IMR-90 (cell line): ENCODE data around the gene USH2A. TPM values are rescaled to one million over a fixed set of nuclear protein-coding genes. Genes with fewer than 3 reads are reported as not detected.

Source experiments
- ATAC-seq: fragments of 200-7000 bp; cut with Tn5 transposase; 2 replicates; pipeline ENCODE4 v1.9.1; 2020; ENCODE audit warnings: low read depth, mild to moderate bottlenecking, moderate library complexity
- BruUV-seq: library from RNA; stranded (reverse); fragments of 400-500 nt; replicated peaks from 2 replicates; lab custom pipeline; 2021; lab: Mats Ljungman, UMichigan
- CTCF ChIA-PET: fragments of 300-600 bp; formaldehyde crosslinking; extraction: SDS; loops from one replicate; lab custom pipeline; 2021; ENCODE audit warnings: antibody characterized with exemption; lab: Yijun Ruan, JAX
- POLR2A ChIA-PET: fragments of 300-600 bp; sonication (Branson Sonifier 250); formaldehyde crosslinking; loops from one replicate; lab custom pipeline; 2022; ENCODE audit warnings: antibody characterized with exemption; ENCODE audit not compliant: unreplicated experiment; lab: Charles Lee
- DNase-seq: peaks from one replicate; pipeline ENCODE4 v3.0.0; 2013
- H2AFZ ChIP-seq: replicated peaks from 2 replicates; pipeline ENCODE3; 2013; ENCODE audit warnings: low read length, mild to moderate bottlenecking; ENCODE audit not compliant: poor library complexity
- H2AK5ac ChIP-seq: 2 replicates; pipeline ENCODE4 v1.6.1; 2013; ENCODE audit warnings: low read depth, low read length, inconsistent platforms
- H2AK9ac ChIP-seq: replicated peaks from 2 replicates; pipeline ENCODE3; 2013; ENCODE audit warnings: mild to moderate bottlenecking, low read depth, low read length, moderate library complexity; ENCODE audit not compliant: poor library complexity
- H2BK120ac ChIP-seq: 2 replicates; pipeline ENCODE4 v1.6.1; 2013; ENCODE audit warnings: low read depth, low read length, inconsistent platforms
- H2BK15ac ChIP-seq: 3 replicates; pipeline ENCODE4 v1.6.1; 2013; ENCODE audit warnings: low read depth, low read length, inconsistent platforms
- H2BK20ac ChIP-seq: 2 replicates; pipeline ENCODE4 v1.6.1; 2013; ENCODE audit warnings: low read depth, mild to moderate bottlenecking, inconsistent platforms, low read length, moderate library complexity
- H2BK5ac ChIP-seq: 2 replicates; pipeline ENCODE4 v1.6.1; 2013; ENCODE audit warnings: mild to moderate bottlenecking, low read depth, low read length, inconsistent platforms; ENCODE audit not compliant: poor library complexity, severe bottlenecking
- H3K14ac ChIP-seq: replicated peaks from 2 replicates; pipeline ENCODE4 v1.6.1; 2013; ENCODE audit warnings: low read depth, low read length, inconsistent platforms
- H3K18ac ChIP-seq: 2 replicates; pipeline ENCODE4 v1.6.1; 2013; ENCODE audit warnings: low read depth, low read length, control low read depth
- H3K23ac ChIP-seq: 2 replicates; pipeline ENCODE4 v1.6.1; 2013; ENCODE audit warnings: low read depth, low read length, inconsistent platforms
- H3K27ac ChIP-seq: 2 replicates; pipeline ENCODE4 v1.5.1; 2013; ENCODE audit warnings: mild to moderate bottlenecking, control low read depth, low read length; ENCODE audit not compliant: insufficient read depth
- H3K27me3 ChIP-seq: 2 replicates; pipeline ENCODE4 v1.6.1; 2013; ENCODE audit warnings: low read length; ENCODE audit not compliant: control insufficient read depth, insufficient read depth
- H3K36me3 ChIP-seq: 2 replicates; pipeline ENCODE4 v1.6.1; 2013; ENCODE audit warnings: low read length, mixed read lengths; ENCODE audit not compliant: control insufficient read depth, insufficient read depth
- H3K4ac ChIP-seq: 2 replicates; pipeline ENCODE4 v1.6.1; 2013; ENCODE audit warnings: low read depth, low read length, inconsistent platforms
- H3K4me1 ChIP-seq: 2 replicates; pipeline ENCODE4 v1.6.1; 2013; ENCODE audit warnings: low read length, mixed read lengths; ENCODE audit not compliant: control insufficient read depth, insufficient read depth
- H3K4me2 ChIP-seq: 2 replicates; pipeline ENCODE4 v1.6.1; 2013; ENCODE audit warnings: low read depth, mild to moderate bottlenecking, control low read depth, low read length, moderate library complexity
- H3K4me3 ChIP-seq: 2 replicates; pipeline ENCODE4 v1.5.1; 2013; ENCODE audit warnings: low read depth, mild to moderate bottlenecking, control low read depth, low read length, moderate library complexity; ENCODE audit not compliant: insufficient read depth
- H3K56ac ChIP-seq: 2 replicates; pipeline ENCODE4 v1.6.1; 2013; ENCODE audit warnings: low read length, inconsistent platforms; ENCODE audit not compliant: insufficient read depth; ENCODE audit errors: extremely low read depth
- H3K79me1 ChIP-seq, 2 experiments: 2 replicates each; pipeline ENCODE4 v1.6.1; 2013; ENCODE audit warnings: low read length in 2 of 2, inconsistent platforms in 1 of 2, low read depth in 1 of 2
- H3K9ac ChIP-seq: 2 replicates; pipeline ENCODE4 v1.6.1; 2013; ENCODE audit warnings: low read depth, low read length, control low read depth
- H3K9me1 ChIP-seq: 2 replicates; pipeline ENCODE4 v1.6.1; 2013; ENCODE audit warnings: low read length, inconsistent platforms; ENCODE audit not compliant: insufficient read depth
- H3K9me3 ChIP-seq: 2 replicates; pipeline ENCODE4 v1.6.1; 2013; ENCODE audit warnings: low read length; ENCODE audit not compliant: control insufficient read depth, insufficient read depth
- H4K20me1 ChIP-seq: 2 replicates; pipeline ENCODE4 v1.6.1; 2013; ENCODE audit warnings: low read length, inconsistent platforms; ENCODE audit not compliant: insufficient read depth
- H4K5ac ChIP-seq: 2 replicates; pipeline ENCODE4 v1.6.1; 2013; ENCODE audit warnings: mild to moderate bottlenecking, low read depth, low read length, control low read depth
- H4K8ac ChIP-seq, 2 experiments: 2 replicates each; pipeline ENCODE4 v1.6.1; 2013; ENCODE audit warnings: low read depth in 2 of 2, low read length in 2 of 2, control low read depth in 1 of 2, inconsistent platforms in 1 of 2
- H4K91ac ChIP-seq: 2 replicates; pipeline ENCODE4 v1.6.1; 2013; ENCODE audit warnings: low read depth, low read length, inconsistent platforms; ENCODE audit not compliant: insufficient read depth
- BHLHE40 ChIP-seq: fragments of 150-350 bp; IDR thresholded peaks from 2 replicates; pipeline ENCODE4 v1.6.1; 2016; ENCODE audit warnings: mild to moderate bottlenecking, low read depth, low read length
- CEBPB ChIP-seq: IDR thresholded peaks from 2 replicates; pipeline ENCODE4 v1.6.1; 2012; ENCODE audit warnings: low read depth, low read length, improper control_type of control experiment
- CHD1 ChIP-seq: IDR thresholded peaks from 2 replicates; pipeline ENCODE4 v1.6.1; 2012; ENCODE audit warnings: low read depth, low read length, improper control_type of control experiment
- FOS ChIP-seq: fragments of 150-350 bp; IDR thresholded peaks from 2 replicates; pipeline ENCODE4 v1.6.1; 2016; ENCODE audit warnings: low read depth, low read length
- MAFK ChIP-seq: IDR thresholded peaks from 2 replicates; pipeline ENCODE4 v1.6.1; 2012; ENCODE audit warnings: low read depth, low read length, improper control_type of control experiment
- MAZ ChIP-seq: IDR thresholded peaks from 2 replicates; pipeline ENCODE4 v1.6.1; 2012; ENCODE audit warnings: low read depth, mild to moderate bottlenecking, low read length, improper control_type of control experiment, moderate library complexity, borderline replicate concordance
- MXI1 ChIP-seq: IDR thresholded peaks from 2 replicates; pipeline ENCODE4 v1.6.1; 2012; ENCODE audit warnings: low read depth, mild to moderate bottlenecking, low read length, moderate library complexity, borderline replicate concordance
- NFE2L2 ChIP-seq: fragments of 150-350 bp; IDR thresholded peaks from 2 replicates; pipeline ENCODE4 v1.6.1; 2016; ENCODE audit warnings: low read depth, mild to moderate bottlenecking, low read length
- POLR2A ChIP-seq: IDR thresholded peaks from 2 replicates; pipeline ENCODE4 v1.6.1; 2012; ENCODE audit warnings: mild to moderate bottlenecking, low read depth, low read length
- RAD21 ChIP-seq: IDR thresholded peaks from 2 replicates; pipeline ENCODE4 v1.6.1; 2012; ENCODE audit warnings: low read length, improper control_type of control experiment
- RCOR1 ChIP-seq: IDR thresholded peaks from 2 replicates; pipeline ENCODE4 v1.6.1; 2012; ENCODE audit warnings: mild to moderate bottlenecking, low read length, improper control_type of control experiment; ENCODE audit not compliant: insufficient replicate concordance
- RFX5 ChIP-seq: IDR thresholded peaks from 2 replicates; pipeline ENCODE4 v1.8.0; 2012; ENCODE audit warnings: low read depth, mild to moderate bottlenecking, low read length, moderate library complexity
- SMC3 ChIP-seq: fragments of 150-350 bp; IDR thresholded peaks from 2 replicates; pipeline ENCODE4 v1.6.1; 2016; ENCODE audit warnings: low read depth, mild to moderate bottlenecking, antibody characterized with exemption, low read length, moderate library complexity
- dilution Hi-C: fragments of 300-500 bp; cut with HindIII; formaldehyde crosslinking; loops from one replicate; pipeline ENCODE4 v1.14.3; 2018; ENCODE audit warnings: low sequenced_read_pairs; ENCODE audit not compliant: unreplicated experiment
- in situ Hi-C: fragments of 300-500 bp; cut with MboI; formaldehyde crosslinking; loops from 3 replicates; pipeline ENCODE4 v1.14.3; 2019; ENCODE audit warnings: low sequenced_read_pairs, inconsistent platforms, mixed read lengths
- intact Hi-C: fragments of 100-400 bp; cut with micrococcal nuclease; formaldehyde crosslinking; loops from 2 replicates; pipeline ENCODE4 v1.10.0; 2022
- polyA plus RNA-seq, 3 experiments: library from polyadenylated mRNA; depleted of rRNA; stranded (reverse); fragments of >200 nt; gene quantifications; 2 replicates each; pipeline ENCODE4 v1.2.3, GENCODE V29; 2012; ENCODE audit warnings: low replicate concordance in 1 of 3
- total RNA-seq: library from RNA; depleted of rRNA; stranded (reverse); fragments of >200 nt; gene quantifications from 2 replicates; pipeline ENCODE4 v1.2.3, GENCODE V29; 2012
- TF ChIP-seq, protein P1 (sequence below): fragments of 150-350 bp; IDR thresholded peaks from 2 replicates; pipeline ENCODE4 v1.6.1; 2016; ENCODE audit warnings: low read depth, mild to moderate bottlenecking, low read length, moderate library complexity, borderline replicate concordance
- TF ChIP-seq, protein P2 (sequence below): conservative IDR thresholded peaks from 2 replicates; pipeline ENCODE4 v1.5.1; 2012; ENCODE audit warnings: mild to moderate bottlenecking, low read depth, low read length, improper control_type of control experiment
- TF ChIP-seq, protein P3 (sequence below): fragments of 150-350 bp; IDR thresholded peaks from 2 replicates; pipeline ENCODE4 v1.6.1; 2017; ENCODE audit warnings: mild to moderate bottlenecking, antibody characterized with exemption, low read length, low read depth

Gene USH2A
- total and polyA plus RNA-seq, 2 of the 4 experiments (the other 2 are of a cell fraction): under 0.01 to 0.02 TPM

DNA sequence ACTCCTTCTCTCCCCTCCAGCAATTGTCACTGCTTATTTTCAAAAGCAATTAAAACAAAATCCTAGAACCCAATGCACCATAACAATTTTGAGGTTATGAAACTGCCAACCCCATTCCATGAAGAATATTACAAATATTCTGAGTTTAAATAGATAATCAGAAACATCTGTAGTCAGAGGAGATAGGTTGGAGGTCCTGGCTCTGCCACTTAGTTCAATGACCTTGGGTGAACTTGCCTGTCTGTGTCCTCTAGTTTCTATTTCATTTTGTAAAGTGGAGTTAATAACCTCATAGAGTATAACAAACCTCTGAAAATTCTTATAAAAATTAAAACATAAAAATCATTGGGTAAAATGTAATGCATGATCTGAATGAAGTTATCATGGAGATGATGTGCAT lies 691.5 kb downstream of the USH2A start:
- H3K4ac ChIP-seq: no peak overlapping the region
- H4K91ac ChIP-seq: no peak overlapping the region
- peaks cover 6% of the 10 kb centered on the region for H3K9me3 ChIP-seq
- H2BK20ac ChIP-seq: no peak overlapping the region
- no peak overlapping the region for H2BK15ac ChIP-seq
- H3K23ac ChIP-seq: no peak overlapping the region
- H4K20me1 ChIP-seq: no peaks in the 10 kb centered on the region
- H2AK9ac ChIP-seq: no peak overlapping the region
- ATAC-seq (no peak), DNase-seq (no peak)
- H2AFZ ChIP-seq: no peak overlapping the region
- no peak overlapping the region; the same call in 1 of the 2 replicates for H4K5ac ChIP-seq
- H3K9me1 ChIP-seq: no peaks in the 10 kb centered on the region
- H3K14ac ChIP-seq: no peak overlapping the region
- no peak overlapping the region for H3K56ac ChIP-seq
- no peaks in the 10 kb centered on the region for H3K27me3 ChIP-seq
- H3K4me2 ChIP-seq: no peak overlapping the region
- H2BK5ac ChIP-seq: no peak overlapping the region
- H2AK5ac ChIP-seq: no peak overlapping the region
- H3K79me1 ChIP-seq: no peaks in the 10 kb centered on the region
- H4K8ac ChIP-seq: no peak overlapping the region
- POLR2A ChIA-PET: no interaction called here
- intact Hi-C loops (no loop called here), in situ Hi-C loops (no loop called here), dilution Hi-C loops (no loop called here)
- no peak overlapping the region for H2BK120ac ChIP-seq
- no peak overlapping the region for H3K27ac ChIP-seq
- H3K36me3 ChIP-seq: no peaks in the 10 kb centered on the region
- no peaks in the 10 kb centered on the region for H3K4me1 ChIP-seq
- no peak overlapping the region for H3K4me3 ChIP-seq
- no peak overlapping the region for H3K9ac ChIP-seq
- TF ChIP-seq RAD21 (no peak), POLR2A (no peak), CHD1 (no peak), RCOR1 (no peak), BHLHE40 (no peak), MAFK (no peak), SMC3 (no peak), MAZ (no peak), FOS (no peak), NFE2L2 (no peak), MXI1 (no peak), CEBPB (no peak), RFX5 (no peak)
- TF ChIP-seq, protein P1, sequence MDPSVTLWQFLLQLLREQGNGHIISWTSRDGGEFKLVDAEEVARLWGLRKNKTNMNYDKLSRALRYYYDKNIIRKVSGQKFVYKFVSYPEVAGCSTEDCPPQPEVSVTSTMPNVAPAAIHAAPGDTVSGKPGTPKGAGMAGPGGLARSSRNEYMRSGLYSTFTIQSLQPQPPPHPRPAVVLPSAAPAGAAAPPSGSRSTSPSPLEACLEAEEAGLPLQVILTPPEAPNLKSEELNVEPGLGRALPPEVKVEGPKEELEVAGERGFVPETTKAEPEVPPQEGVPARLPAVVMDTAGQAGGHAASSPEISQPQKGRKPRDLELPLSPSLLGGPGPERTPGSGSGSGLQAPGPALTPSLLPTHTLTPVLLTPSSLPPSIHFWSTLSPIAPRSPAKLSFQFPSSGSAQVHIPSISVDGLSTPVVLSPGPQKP: no peak
- TF ChIP-seq, protein P2, sequence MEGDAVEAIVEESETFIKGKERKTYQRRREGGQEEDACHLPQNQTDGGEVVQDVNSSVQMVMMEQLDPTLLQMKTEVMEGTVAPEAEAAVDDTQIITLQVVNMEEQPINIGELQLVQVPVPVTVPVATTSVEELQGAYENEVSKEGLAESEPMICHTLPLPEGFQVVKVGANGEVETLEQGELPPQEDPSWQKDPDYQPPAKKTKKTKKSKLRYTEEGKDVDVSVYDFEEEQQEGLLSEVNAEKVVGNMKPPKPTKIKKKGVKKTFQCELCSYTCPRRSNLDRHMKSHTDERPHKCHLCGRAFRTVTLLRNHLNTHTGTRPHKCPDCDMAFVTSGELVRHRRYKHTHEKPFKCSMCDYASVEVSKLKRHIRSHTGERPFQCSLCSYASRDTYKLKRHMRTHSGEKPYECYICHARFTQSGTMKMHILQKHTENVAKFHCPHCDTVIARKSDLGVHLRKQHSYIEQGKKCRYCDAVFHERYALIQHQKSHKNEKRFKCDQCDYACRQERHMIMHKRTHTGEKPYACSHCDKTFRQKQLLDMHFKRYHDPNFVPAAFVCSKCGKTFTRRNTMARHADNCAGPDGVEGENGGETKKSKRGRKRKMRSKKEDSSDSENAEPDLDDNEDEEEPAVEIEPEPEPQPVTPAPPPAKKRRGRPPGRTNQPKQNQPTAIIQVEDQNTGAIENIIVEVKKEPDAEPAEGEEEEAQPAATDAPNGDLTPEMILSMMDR: no peak
- TF ChIP-seq, protein P3, sequence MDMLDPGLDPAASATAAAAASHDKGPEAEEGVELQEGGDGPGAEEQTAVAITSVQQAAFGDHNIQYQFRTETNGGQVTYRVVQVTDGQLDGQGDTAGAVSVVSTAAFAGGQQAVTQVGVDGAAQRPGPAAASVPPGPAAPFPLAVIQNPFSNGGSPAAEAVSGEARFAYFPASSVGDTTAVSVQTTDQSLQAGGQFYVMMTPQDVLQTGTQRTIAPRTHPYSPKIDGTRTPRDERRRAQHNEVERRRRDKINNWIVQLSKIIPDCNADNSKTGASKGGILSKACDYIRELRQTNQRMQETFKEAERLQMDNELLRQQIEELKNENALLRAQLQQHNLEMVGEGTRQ: no peak
- CTCF ChIA-PET: interaction anchor here (0.5 kb wide), 1 partner anchor 936 kb away, joined by 3 read pairs; no protein-coding TSS in a partner anchor
- H3K18ac ChIP-seq: no peak overlapping the region
- no TSS peak for BruUV-seq
